GM13976 (cell line): ENCODE measurements around the gene B4GALT2.

Experiments used
- DNase-seq: peaks from one replicate; pipeline ENCODE4 v3.0.0; 2012; ENCODE audit warnings: low spot score
- in situ Hi-C: fragments of 300-500 bp; cut with MboI; formaldehyde crosslinking; loops from one replicate; pipeline ENCODE4 v1.12.0; 2022; ENCODE audit warnings: low sequenced_read_pairs, mixed read lengths, inconsistent platforms; ENCODE audit not compliant: unreplicated experiment
- TF ChIP-seq, protein P1 (sequence below): IDR thresholded peaks from 2 replicates; pipeline ENCODE4 v1.5.1; 2012; ENCODE audit warnings: borderline replicate concordance, mild to moderate bottlenecking; ENCODE audit not compliant: insufficient read depth; ENCODE audit errors: extremely low read depth, missing control alignments, control extremely low read depth

Gene B4GALT2

DNA sequence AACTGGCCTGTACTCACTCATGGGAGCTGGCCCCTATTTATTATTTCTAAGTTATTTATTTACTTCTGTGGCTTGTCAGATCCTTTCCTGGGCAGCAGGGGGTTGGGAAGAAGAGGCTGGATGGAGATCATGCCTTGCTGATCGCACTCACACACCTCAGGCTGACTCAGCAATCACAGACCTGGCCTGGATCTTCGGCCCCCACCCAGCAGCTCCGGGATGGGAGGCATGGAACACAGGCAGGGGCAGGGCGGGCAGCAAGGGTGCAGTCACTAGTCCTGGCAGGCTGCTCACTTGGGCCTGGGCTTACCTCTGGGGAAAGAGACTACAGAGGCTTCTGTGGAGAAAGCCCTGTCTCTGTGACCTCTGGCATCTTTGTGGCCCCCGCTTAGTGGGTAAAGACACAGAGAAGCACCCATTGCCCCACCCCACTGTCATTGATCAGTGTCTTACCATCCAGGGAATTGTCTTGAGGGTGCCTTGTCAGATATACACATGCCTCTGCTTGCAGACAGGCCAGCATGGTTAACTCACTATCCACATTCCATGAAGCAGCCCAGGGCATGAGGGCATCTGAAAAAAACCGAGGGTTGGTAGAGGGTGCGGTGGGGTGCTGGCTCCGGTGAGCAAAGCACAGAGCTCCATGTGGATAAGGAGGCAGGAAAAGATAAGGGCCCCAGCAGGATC lies 41.7 kb upstream of the B4GALT2 start:
- no peak for DNase-seq
- TF ChIP-seq, protein P1, sequence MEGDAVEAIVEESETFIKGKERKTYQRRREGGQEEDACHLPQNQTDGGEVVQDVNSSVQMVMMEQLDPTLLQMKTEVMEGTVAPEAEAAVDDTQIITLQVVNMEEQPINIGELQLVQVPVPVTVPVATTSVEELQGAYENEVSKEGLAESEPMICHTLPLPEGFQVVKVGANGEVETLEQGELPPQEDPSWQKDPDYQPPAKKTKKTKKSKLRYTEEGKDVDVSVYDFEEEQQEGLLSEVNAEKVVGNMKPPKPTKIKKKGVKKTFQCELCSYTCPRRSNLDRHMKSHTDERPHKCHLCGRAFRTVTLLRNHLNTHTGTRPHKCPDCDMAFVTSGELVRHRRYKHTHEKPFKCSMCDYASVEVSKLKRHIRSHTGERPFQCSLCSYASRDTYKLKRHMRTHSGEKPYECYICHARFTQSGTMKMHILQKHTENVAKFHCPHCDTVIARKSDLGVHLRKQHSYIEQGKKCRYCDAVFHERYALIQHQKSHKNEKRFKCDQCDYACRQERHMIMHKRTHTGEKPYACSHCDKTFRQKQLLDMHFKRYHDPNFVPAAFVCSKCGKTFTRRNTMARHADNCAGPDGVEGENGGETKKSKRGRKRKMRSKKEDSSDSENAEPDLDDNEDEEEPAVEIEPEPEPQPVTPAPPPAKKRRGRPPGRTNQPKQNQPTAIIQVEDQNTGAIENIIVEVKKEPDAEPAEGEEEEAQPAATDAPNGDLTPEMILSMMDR, result no peak
- in situ Hi-C loops, result loop anchor here (10.0 to 25.0 kb wide), 3 partner anchors 173 to 700 kb away; partner anchors contain the start of gene PTPRF

DNA sequence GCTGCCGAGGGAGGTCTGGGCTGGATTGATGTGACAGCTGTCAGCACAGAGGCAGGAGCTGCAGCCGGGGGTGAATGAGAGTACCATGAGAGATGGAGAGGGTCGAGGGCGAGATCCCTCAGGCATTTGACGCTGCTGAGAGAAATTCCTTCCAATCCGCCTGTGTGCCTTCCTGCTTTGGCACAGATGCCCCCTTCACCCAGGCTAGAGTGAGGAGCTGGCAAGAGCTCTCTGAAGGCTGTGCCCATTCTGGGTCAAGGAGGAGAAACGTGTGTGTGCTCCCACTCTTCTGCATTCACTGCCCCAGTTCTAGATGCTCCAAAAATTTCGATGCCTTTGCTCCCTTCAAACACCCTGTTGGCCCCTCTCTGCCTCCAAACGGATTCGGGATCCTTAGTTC lies 40.6 kb upstream of the B4GALT2 start:
- TF ChIP-seq, protein P1, result no peak
- no peak for DNase-seq
- in situ Hi-C loops, result loop anchor here (10.0 to 25.0 kb wide), 3 partner anchors 174 to 701 kb away; partner anchors contain the start of gene PTPRF

- DNase-seq, result no peak
- TF ChIP-seq, protein P1, result no peak
- in situ Hi-C loops, result loop anchor here (10.0 to 25.0 kb wide), 3 partner anchors 174 to 702 kb away; partner anchors contain the start of gene PTPRF
These were observed 40.0 kb upstream of the B4GALT2 start for GRCh38 chr1:43938892-43939587.

DNA sequence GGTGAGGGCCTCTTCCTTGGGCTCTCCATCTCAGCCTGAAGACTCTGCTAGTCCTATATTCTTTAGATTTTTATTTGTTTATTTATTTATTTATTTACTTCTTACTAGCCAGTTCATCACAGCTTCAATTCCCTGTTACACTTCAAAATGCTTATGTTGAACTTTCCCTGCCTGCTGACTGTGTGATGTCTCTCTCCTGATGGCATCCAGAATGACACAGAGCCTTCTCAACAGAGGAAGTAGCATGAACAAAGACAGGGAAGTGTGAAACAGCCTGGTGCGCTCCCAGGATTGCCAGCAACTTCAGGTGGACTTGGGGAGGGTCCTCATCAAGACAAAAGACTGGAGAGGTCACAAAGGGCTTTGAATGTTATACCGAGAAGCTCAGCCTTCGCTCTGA lies 36.6 kb upstream of the B4GALT2 start:
- no peak for DNase-seq
- in situ Hi-C loops, result loop anchor here (25.0 kb wide), 2 partner anchors 405 to 705 kb away; partner anchors contain the start of gene PTPRF
- TF ChIP-seq, protein P1, result no peak

DNA sequence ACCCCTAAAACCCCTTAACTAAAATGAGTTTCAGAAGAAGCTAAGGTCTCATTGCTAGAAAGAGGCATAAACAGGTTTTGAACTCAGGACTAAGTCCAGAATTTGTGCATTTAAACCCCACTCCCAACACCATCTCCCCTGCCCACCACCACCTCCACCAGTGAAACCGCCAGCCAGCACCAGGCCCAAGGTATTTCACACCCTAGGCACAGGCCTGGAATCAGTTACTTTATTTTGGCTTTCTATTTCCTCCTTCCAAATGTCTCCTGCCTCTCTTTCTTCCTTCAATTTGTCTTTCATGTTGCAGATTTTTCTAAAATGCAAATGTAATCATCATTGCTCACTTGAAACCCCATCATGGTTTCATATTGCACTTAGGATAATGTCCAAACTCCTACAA lies 34.1 kb upstream of the B4GALT2 start:
- in situ Hi-C loops, result loop anchor here (25.0 kb wide), 2 partner anchors 408 to 708 kb away; partner anchors contain the start of gene PTPRF
- TF ChIP-seq, protein P1, result no peak
- no peak for DNase-seq

DNA sequence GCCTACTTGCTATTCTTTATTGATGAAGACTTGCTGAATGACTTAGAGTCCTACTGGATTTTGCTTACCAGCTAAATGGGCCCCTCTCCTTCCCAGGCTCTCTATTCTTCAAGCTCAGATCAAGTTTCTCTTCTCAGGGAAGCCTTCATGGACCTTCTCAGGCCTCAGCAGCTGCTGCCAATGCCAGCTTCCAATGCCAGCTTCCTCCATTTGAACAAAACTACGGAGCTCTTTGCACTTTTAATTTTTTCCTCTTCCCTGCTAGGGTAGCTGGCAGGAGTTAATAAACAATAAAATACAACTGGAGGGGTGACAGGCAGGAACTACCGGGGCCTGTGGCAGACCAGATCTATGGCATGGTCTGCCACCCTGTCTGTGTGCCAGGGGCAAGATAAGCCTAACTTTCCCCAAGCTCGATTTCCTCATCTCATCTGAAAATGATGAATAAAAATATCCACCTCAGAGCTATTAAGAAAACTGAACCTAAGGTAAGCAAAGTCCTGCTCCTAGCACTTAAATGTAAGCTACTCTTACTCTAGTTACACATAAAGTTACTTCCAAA lies 33.3 kb upstream of the B4GALT2 start:
- in situ Hi-C loops, result loop anchor here (25.0 kb wide), 2 partner anchors 408 to 708 kb away; partner anchors contain the start of gene PTPRF
- TF ChIP-seq, protein P1, result no peak
- DNase-seq, result no peak
